ENCODE results near the gene C6orf47. TPM values are rescaled to one million over a fixed set of nuclear protein-coding genes. Genes with fewer than 3 reads are reported as not detected.

Gene C6orf47
- total and polyA plus RNA-seq, 4 donors: 18.9 to 26.8 (median 24.0) TPM

GRCh38 chr6:31676904-31677303 is 16.3 kb upstream of the C6orf47 start:
- Histone ChIP-seq H3K27ac (ENCODE audit: low read depth in 1 of 2, low read length in 1 of 2) (no peak overlapping the region), H3K9me3 (ENCODE audit: control insufficient read depth in 4 of 4, insufficient read depth in 3 of 4, low read length in 3 of 4) (no peaks in the 10 kb centered on the region), H3K4me3 (no peak overlapping the region), H3K4me1 (ENCODE audit: control insufficient read depth in 5 of 5, insufficient read depth in 5 of 5, low read length in 5 of 5) (peaks cover 0 to 15% (median 4%) of the 10 kb centered on the region in 5 donors), H3K9ac (ENCODE audit: insufficient read depth in 1 of 2, low read length in 2 of 2) (no peak overlapping the region), H3K27me3 (ENCODE audit: control insufficient read depth in 3 of 3, insufficient read depth in 3 of 3, low read length in 2 of 3) (no peaks in the 10 kb centered on the region), H3K36me3 (ENCODE audit: control insufficient read depth in 4 of 4, insufficient read depth in 4 of 4, low read length in 4 of 4) (peaks cover 2 to 14% (median 3%) of the 10 kb centered on the region in 4 donors)
- 83 to 84% methylated on average over 6 of the region's 6 CpGs for WGBS, 2 donors
- ATAC-seq (ENCODE audit: insufficient read depth, low FRiP score) (no peak), DNase-seq (no peak)
- no peak for TF ChIP-seq CTCF (IDR thresholded peaks at IDR 0.05; ENCODE audit: control extremely low read depth, extremely low read depth)

GRCh38 chr6:31676322-31676903 is 15.8 kb upstream of the C6orf47 start:
- WGBS, 2 donors: 84% methylated on average over 4 of the region's 4 CpGs
- no peak for TF ChIP-seq CTCF (IDR thresholded peaks at IDR 0.05; ENCODE audit: control extremely low read depth, extremely low read depth)
- no peak overlapping the region for H3K27ac ChIP-seq (ENCODE audit: low read depth in 1 of 2, low read length in 1 of 2)
- H3K36me3 ChIP-seq (ENCODE audit: control insufficient read depth in 4 of 4, insufficient read depth in 4 of 4, low read length in 4 of 4): peaks cover 2 to 19% (median 6%) of the 10 kb centered on the region in 4 donors
- H3K4me3 ChIP-seq: no peak overlapping the region
- H3K9ac ChIP-seq (ENCODE audit: insufficient read depth in 1 of 2, low read length in 2 of 2): no peak overlapping the region
- no peaks in the 10 kb centered on the region for H3K27me3 ChIP-seq (ENCODE audit: control insufficient read depth in 3 of 3, insufficient read depth in 3 of 3, low read length in 2 of 3)
- no peak for ATAC-seq (ENCODE audit: insufficient read depth, low FRiP score)
- DNase-seq: no peak
- no peaks in the 10 kb centered on the region for H3K9me3 ChIP-seq (ENCODE audit: control insufficient read depth in 4 of 4, insufficient read depth in 3 of 4, low read length in 3 of 4)
- H3K4me1 ChIP-seq (ENCODE audit: control insufficient read depth in 5 of 5, insufficient read depth in 5 of 5, low read length in 5 of 5): peaks cover 0 to 12% (median 4%) of the 10 kb centered on the region in 5 donors

- no peak for DNase-seq
- no peaks in the 10 kb centered on the region for H3K27me3 ChIP-seq (ENCODE audit: control insufficient read depth in 3 of 3, insufficient read depth in 3 of 3, low read length in 2 of 3)
- no peak within 1 kb of the TSS for H3K27ac ChIP-seq (ENCODE audit: low read depth in 1 of 2, low read length in 1 of 2)
- TF ChIP-seq CTCF (IDR thresholded peaks at IDR 0.05; ENCODE audit: control extremely low read depth, extremely low read depth): no peak
- no peak for ATAC-seq (ENCODE audit: insufficient read depth, low FRiP score)
- no peak within 1 kb of the TSS for H3K9ac ChIP-seq (ENCODE audit: insufficient read depth in 1 of 2, low read length in 2 of 2)
- peaks cover 19 to 49% (median 40%) of the 10 kb centered on the region in 4 donors for H3K36me3 ChIP-seq (ENCODE audit: control insufficient read depth in 4 of 4, insufficient read depth in 4 of 4, low read length in 4 of 4)
- 82 to 92% methylated on average over 8 of the region's 8 CpGs for WGBS, 2 donors
- peaks cover 0 to 7% (median 4%) of the 10 kb centered on the region in 5 donors for H3K4me1 ChIP-seq (ENCODE audit: control insufficient read depth in 5 of 5, insufficient read depth in 5 of 5, low read length in 5 of 5)
- no peak within 1 kb of the TSS for H3K4me3 ChIP-seq
- H3K9me3 ChIP-seq (ENCODE audit: control insufficient read depth in 4 of 4, insufficient read depth in 3 of 4, low read length in 3 of 4): no peaks in the 10 kb centered on the region
Measured at GRCh38 chr6:31669676-31670075, 9.1 kb upstream of the C6orf47 start, which contains the start of gene LY6G5B. LY6G5B (plus strand) TSS chr6:31669976; CDS start chr6:31670951, 975 bp downstream.
